GM21360 (cell line): ENCODE results near the gene MPRIP.
"Not testable (repeated sequence)": the region's sequence is repeated elsewhere in the genome, so short reads cannot be mapped to it uniquely, and the experiment has no call there.

Experiments used
- ATAC-seq: cut with Tn5 transposase; IDR thresholded peaks from one replicate; pipeline ENCODE4 v1.9.1; 2021; ENCODE audit warnings: mild to moderate bottlenecking, moderate library complexity; ENCODE audit not compliant: unreplicated experiment

Gene MPRIP, protein sequence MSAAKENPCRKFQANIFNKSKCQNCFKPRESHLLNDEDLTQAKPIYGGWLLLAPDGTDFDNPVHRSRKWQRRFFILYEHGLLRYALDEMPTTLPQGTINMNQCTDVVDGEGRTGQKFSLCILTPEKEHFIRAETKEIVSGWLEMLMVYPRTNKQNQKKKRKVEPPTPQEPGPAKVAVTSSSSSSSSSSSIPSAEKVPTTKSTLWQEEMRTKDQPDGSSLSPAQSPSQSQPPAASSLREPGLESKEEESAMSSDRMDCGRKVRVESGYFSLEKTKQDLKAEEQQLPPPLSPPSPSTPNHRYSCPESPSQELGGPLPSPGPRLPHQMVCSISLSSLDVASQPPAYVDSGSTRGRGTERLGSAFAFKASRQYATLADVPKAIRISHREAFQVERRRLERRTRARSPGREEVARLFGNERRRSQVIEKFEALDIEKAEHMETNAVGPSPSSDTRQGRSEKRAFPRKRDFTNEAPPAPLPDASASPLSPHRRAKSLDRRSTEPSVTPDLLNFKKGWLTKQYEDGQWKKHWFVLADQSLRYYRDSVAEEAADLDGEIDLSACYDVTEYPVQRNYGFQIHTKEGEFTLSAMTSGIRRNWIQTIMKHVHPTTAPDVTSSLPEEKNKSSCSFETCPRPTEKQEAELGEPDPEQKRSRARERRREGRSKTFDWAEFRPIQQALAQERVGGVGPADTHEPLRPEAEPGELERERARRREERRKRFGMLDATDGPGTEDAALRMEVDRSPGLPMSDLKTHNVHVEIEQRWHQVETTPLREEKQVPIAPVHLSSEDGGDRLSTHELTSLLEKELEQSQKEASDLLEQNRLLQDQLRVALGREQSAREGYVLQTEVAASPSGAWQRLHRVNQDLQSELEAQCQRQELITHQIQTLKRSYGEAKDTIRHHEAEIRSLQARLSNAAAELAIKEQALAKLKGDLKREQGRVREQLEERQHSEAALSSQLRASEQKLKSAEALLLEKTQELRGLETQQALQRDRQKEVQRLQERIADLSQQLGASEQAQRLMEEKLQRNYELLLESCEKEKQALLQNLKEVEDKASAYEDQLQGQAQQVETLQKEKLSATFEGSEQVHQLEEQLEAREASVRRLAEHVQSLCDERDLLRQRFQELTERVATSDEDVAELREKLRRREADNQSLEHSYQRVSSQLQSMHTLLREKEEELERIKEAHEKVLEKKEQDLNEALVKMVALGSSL (N-terminal part only)

DNA sequence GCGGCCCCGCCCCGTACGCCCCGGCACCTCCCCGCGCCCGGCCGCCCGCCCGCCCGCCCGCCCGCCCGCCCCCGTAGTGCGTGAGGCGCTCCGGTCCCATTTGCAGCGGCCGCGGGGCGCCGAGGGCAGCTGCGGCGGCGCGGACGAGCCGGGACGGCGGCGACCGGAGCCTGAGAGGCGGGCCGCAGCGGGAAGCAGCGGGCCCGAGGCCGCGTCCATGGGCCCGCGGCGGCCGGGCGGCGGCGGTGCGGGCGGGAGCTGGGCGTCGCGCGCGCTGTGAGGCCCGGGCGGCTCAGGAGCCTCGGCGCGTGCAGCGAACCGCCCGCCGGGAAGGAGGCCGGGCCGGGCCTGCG is at the start of gene MPRIP:
Gene MPRIP (plus strand): TSS at position 74 of the 353 bp plus-strand sequence. CDS start 392 bp downstream, outside the sequence.
- ATAC-seq, result peak; percentile 7

DNA sequence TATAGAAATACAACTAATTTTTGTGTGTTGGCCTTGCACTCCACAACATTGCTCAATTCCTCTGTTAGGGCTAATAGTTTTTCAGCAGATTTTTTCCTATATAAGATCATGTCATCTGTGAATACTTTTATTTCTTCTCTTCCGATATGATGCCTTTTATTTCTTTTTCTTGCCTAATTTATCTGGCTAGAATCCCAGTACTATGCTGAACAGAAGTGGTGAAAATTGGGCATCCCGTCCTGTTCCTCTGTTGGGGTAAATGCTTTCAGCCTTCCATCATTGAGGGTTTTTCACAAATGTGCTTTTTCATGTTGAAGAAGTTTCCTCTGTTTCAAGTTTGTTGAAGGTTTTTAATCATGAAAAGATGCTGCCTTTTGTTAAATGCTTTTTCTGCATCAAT is 47.6 kb upstream of the MPRIP start:
- no peak for ATAC-seq

DNA sequence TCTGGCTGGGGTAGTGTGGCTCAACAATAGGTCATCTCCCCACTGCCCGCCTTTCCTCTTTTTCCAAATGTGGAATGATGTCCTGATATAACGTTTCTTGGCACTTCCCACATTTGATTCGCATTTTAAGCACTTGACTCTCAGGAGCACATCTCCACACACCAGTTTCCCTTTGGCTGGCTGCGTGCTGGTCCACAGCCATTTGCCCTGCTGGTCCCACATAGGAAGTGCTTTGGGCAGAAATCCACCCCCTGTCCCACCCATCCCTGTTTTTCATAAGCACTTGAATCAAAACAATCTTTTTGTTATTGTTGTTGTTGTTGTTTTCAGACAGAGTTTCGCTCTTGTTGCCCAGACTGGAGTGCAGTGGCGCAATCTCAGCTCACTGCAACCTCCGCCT is 46.3 kb upstream of the MPRIP start:
- ATAC-seq, result no peak

DNA sequence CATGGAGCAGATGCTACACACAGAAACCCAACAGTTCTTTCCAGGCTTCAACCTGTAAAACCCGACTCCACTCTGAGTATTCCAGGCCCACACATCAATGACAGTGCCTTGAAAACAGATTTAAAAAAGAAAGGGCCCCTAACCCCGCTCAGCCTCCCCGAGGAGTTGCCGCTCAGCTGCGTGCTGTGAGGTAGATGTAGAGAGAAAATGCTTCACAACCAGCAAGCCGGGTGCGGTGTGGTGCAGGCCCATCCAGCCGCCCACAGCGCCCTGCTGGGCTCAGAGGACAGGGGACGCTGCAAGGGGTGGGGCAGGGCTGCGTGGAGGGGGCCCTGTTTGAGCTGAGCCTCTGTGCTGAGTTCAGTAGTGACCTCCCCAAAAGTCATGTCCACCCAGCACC is 45.5 kb upstream of the MPRIP start:
- ATAC-seq, result not testable (repeated sequence)

DNA sequence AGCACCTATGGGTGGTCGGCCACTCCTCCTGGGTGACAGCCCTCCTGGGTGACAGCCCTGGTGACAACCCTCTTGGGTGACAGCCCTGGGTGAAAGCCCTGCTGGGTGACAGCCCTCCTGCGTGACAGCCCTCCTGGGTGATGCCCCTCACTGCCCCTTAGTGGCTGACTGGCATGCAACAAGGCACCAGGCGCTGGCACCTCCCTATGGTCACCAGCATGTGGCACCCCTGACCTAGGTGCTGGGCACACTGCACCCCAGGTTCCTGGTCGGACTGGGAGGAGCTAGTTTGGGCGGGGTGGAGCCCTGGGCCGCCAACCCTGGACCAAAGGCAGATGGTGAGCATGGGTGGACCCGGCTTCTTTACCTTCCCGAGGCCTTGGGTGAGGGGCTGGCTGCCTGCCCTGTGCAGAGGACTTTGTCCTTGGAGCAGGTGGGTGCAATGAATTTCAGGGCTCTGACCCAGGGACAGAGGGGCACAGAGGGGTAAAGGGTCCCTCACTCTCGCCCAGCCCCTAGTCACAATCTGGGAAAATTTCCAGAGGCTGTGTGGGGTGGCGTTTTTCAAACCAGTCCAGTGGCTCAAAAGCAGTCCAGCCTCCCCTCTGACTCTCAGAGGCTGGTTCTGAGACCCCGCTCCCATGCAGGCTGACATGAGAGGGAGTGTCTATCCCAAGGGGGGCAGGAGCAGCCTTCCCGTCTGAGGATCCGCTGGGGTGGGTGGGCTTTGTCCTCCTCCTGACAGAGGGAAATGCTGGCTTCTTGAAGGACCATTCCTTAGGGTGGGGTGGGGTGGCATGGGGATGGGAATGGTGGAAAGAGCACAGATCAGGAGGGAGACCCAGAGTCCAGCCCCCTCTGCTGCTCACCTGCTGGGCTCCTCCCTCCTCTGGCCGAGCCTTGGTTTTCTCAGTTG is 44.5 kb upstream of the MPRIP start:
- no peak for ATAC-seq

DNA sequence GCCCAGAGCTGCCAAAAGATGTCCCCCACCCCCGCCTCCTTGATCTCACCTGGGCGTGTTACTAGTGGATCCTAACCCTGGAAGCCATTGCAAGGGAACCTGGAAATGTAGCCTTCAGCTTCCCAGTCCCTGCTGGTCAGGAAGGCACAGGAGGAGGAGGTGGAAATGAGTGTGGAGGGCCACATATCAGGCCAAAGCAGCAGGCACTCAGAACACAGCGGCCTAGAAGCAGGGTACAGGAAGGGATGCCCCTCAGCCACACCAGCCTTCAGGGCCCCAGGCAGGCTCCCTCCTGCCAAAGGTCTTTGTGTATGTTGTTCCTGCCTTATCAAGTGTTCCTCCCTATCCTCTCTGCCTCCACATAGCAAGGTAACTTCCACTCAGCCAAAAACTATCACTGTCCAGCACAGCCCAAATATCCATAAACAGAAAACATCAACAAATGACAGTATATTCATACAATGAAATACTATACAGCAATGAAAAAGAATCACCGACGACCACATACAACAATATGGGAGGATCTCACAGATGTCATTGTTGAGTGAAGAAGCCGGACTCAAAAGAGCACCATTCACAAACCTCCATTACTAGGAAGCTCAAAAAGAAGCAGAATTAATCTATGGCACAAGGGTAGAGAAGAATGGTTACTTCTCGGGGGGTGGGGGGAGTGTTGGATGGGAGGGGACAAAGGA is 42.2 kb upstream of the MPRIP start:
- ATAC-seq, result no peak

DNA sequence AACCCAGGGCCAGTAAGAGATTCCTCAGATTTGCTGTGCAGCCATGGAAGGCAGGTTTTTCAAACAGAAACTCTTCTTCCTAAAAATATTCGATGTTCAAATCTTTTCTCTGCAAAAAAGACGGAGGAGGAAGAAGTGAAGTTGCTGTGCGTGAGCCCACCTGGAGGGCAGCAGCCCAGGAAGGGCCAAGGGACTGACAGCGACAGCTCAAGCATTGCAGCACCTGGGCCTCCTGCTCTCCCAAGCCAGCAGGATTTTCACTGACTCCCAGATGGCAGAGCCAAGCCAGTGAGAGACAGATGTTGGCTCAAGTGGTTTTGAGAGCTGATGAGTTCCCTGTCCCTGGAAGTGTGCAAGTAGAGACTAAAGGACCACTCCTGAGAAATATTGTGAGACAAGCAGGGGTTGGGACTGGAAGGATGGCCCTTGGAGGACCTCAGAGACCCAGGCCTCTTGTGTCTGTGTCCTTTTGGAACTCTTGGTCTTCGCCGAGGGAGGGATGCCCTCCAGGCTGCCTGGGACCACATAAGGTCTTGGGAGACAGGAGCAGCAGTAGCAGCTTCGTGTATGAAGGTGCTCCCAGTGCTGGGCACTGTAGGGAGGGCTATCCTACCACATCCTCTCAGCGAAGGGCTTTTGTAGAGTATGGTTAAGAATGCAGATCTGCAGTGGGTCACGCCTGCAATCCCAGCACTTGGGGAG is 41.0 kb upstream of the MPRIP start:
- ATAC-seq, result no peak

DNA sequence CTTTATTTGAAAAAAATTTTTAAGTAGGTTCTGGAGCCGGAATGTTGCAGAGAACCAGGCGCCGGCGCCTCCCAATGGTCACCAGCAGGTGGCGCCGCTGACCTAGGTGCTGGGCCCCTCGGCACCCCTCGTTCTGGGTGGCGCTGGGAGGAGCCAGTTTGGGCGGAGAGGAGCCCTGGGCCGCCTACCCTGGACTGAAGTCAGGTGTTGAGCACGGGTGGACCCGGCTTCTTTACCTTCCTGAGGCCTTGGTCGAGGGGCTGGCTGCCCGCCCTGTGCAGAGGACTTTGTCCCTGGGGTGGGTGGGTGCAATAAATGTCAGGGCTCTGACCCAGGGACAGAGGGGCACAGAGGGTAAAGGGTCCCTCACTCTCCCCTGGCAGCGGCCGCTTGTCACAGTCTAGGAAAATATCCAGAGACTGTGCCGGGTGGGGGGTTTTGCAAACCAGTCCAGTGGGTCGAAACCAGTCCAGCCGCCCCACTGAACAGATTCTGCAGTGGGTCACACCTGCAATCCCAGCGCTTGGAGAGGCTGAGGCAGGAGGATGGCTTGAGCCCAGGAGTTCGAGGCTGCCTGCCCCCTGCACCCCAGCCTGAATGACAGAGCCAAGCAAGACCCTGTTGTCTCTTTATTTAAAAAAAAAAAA is 40.3 kb upstream of the MPRIP start:
- ATAC-seq, result peak; percentile 57

DNA sequence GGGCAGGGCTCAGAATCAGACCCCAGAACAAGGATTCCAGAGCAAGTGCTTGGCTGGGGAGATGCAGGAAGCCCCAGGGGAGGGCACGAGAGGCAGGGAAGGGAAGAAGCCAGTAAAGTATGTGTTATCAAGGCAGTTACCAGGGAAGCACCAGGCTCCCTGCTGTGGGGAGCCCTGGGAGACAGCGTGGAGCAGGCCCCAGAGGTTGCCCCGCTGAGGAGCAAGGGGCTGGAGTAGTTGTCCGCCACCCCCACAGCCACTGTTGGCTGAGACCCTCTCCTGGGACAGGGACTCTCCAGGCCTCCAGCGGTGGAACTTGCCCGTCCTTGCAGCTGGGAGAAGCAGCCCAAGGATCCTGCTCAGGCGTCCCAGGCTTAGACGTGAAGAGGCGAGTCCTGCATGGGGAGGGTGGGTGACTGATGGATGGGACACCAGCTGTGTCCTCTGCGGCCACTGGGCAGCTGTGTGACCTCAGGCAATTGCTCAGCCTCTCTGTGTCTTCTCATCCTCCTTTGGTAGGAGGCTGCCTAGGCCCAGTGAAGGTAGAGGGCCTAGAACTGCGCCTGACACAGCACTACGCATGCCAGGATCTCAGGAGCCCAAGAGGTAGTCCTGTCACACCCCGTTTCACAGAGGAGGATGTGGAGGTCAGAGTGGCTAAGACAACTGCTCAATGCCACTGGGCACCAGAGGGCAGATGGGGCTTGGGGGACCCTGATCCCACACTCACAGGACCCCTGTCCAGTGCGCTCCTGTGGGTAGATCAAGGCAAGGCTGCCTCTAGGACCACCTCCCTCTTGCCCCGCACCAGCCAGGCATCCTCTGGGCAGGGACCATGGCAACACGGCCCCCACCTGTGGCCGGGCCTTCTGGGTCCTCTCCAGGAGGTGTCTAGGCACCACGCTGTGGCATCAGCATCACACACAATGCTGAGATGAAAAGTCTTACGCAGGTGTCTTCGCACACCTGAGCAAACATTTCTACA is 39.2 kb upstream of the MPRIP start:
- not testable (repeated sequence) for ATAC-seq

DNA sequence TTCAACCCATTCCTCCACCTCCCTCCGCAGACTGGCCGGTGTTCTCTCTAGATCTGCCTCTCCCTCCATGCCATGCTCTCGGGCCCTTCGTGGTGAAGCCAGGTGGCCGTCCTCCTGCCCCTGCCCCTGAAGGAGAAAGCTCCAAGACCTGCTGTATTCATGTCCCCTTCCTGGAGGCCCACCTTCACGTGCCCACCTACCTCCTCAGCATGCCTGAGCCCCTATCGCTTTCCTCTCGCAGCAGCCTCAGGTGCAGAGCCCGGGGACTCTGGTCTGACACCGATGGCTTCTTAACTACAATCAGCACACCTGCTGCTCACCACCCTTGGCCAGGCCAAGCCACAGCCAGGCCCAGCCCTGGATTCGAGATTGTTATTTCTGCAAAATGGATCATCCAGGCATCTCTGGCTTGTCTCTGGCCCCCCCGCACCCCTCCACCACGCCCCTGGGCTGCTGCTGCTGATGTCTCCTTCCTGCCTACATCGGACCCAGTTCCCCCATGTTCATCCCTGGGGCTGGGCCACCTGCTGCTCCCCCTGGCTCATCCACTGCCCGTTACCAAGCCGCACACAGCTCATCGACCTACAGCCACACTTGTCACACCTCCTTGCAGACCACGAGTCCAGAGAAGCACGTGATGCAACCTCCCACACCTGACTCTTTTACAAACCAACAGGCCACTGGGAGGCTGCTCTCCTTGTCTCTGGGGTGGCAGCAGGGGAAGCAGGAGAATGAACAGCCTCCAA is 37.8 kb upstream of the MPRIP start:
- ATAC-seq, result no peak

DNA sequence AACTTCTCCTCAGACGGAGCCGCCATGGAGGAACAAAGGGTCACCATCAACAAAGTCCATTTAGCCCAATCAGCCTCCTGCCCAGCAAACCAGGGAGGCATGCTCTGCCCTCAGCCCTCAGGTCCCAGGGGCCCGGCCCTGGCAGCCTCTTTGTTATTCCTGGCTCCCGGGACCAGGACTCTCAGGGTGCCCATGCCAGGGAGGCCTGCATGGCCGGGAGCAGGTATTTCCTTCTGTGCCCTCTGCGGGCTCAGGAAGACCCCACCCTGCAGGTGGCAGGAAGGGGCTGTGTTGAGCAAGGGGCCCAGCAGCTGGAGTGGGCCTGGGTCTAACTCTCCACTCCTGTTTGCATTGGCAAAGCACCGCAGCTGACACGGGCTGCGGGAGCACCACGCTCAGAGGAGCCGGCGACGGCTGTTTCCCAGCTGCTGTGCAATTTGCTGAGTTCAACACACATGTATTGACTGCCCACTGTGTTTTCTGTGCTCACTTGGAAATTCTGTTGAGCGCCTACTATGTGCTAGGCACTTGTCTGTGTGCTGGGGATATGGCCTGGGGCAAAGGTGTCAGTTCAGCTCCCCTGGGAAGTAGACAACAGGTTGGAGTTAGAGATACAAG is 37.2 kb upstream of the MPRIP start:
- not testable (repeated sequence) for ATAC-seq

DNA sequence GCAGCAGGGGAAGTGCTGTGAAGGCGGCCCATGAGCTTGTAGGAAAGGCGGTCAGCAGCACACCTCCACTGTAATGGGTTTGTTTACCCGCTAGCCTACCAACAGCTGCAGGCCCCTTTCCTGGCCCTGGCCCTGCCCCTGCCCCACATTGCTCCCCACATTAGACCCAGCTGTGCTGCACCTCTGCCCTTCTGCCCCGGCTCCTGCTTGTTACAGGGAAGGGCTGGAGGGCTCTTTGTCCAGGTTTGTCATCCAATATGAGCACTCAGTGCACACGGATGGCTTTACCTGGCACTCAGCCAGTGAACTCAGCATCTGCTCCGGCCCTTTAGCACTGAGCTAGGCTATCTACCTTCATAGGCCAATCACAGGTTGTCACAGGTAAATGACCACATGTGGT is 34.4 kb upstream of the MPRIP start:
- not testable (repeated sequence) for ATAC-seq

DNA sequence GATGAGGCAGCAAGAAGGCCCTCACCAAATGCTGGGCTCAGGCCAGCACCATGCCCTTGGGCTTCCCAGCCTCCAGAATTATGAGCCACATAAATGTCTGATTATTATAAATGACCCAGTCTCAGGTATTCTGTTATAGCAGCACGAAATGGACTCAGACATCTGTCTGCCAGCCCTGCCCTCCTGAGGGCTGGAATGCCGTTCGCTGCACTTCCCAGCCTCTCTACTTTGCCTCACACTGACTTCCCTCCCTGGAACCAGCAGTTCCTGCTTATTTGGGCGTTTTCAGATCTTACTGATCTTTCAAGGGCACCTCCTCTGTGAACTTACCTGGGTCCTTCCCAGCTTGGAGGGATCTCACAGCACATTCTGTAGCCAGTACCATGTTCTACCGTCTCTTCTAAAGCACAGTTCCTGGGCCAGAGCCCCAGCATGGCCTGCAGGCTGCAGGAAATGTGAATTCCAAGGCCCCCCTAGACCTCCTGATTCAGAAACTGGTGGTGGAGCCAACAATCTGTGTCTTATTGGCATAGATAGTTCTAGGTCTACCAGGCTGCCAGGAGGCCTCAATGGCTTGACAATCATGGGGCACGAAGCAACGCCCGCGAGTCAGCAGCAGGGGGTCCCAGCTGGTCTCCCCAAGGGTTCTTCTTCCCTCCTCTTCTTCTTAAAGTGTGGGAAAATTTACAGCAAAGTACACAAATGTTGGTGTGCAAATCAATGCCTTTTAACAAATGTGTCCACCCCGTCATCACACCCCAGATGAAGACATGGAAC is 33.4 kb upstream of the MPRIP start:
- ATAC-seq, result not testable (repeated sequence)

DNA sequence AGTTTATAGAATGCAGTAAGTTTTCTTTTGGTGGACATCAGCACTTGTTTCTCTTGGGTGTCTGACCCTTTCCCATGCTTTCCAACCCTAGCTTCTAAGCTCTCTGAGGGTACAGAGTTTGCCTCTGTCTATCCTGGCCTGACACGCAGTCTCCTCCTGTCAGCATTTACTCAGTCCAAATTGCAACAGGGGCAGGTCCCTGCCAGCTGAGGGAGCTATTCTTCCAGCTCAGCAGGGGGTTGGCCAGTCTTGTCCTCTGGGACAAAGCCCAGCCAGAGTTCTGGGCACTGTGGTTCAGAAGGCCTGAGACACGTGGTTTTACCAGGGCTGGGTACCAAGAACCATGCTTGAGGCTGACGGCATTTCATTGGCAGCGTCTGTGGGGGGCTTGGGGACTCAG is 32.3 kb upstream of the MPRIP start:
- ATAC-seq, result not testable (repeated sequence)

DNA sequence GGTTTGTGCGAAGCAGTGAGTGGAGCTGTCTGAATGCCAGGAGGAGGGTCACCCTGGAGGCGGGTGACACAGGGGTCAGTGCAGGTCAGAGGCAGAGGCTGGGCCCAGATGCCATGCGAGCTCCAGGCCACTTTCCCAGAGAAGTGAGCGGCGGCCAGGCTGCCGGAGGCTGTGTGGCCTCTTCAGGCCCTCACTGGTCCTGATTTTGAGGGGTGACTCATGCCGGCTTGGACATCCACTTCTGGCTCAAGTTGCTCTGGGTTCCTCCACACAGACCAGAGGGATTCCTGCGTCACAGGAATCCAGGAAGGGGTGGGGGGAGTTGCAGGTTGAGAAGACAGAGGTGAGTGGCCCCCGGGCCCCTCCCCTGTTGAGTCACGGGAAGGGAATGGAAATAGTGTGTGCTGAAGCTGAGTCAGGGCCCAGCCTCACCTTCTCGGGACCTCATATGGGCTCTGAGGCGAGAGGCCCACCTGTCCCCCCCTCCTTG is 31.7 kb upstream of the MPRIP start:
- not testable (repeated sequence) for ATAC-seq
